CD14-positive monocyte (primary cell): Measurements from ENCODE around the gene CDC14B. TPM values are rescaled to one million over a fixed set of nuclear protein-coding genes. Genes with fewer than 3 reads are reported as not detected.

ENCODE experiments used
- DNase-seq, 3 donors: peaks; one replicate each; pipeline ENCODE4 v3.0.0-alpha.2; 2011 to 2022
- H2AFZ ChIP-seq: 2 replicates; pipeline ENCODE4 v1.6.0; 2012; ENCODE audit warnings: mild to moderate bottlenecking, low read depth, low read length, inconsistent platforms; ENCODE audit not compliant: insufficient read depth, poor library complexity, severe bottlenecking
- H3K27ac ChIP-seq, 2 donors: 1 replicate in 1 of 2; 2 replicates in 1 of 2; pipeline ENCODE4 v1.5.1; 2012 to 2013; ENCODE audit warnings: low read length in 2 of 2, control low read depth in 1 of 2, inconsistent platforms in 1 of 2, low read depth in 1 of 2, mild to moderate bottlenecking in 1 of 2
- H3K27me3 ChIP-seq, 2 donors: one replicate each; pipeline versions ENCODE4 v1.6.0 to v1.6.1; 2011 to 2013; ENCODE audit warnings: low read length in 2 of 2; ENCODE audit not compliant: control insufficient read depth in 2 of 2, insufficient read depth in 2 of 2
- H3K36me3 ChIP-seq, 2 donors: replicated peaks in 1 of 2; 1 replicate in 1 of 2; 2 replicates in 1 of 2; pipeline versions ENCODE4 v1.5.1 to v1.6.1; 2012 to 2013; ENCODE audit warnings: low read length in 2 of 2, control low read depth in 1 of 2, inconsistent platforms in 1 of 2, mild to moderate bottlenecking in 1 of 2; ENCODE audit not compliant: insufficient read depth in 2 of 2, control insufficient read depth in 1 of 2
- H3K4me1 ChIP-seq, 2 donors: 1 replicate in 1 of 2; 2 replicates in 1 of 2; pipeline versions ENCODE4 v1.5.1 to v1.6.1; 2012 to 2013; ENCODE audit warnings: low read length in 2 of 2, control low read depth in 1 of 2, inconsistent platforms in 1 of 2, mild to moderate bottlenecking in 1 of 2, moderate library complexity in 1 of 2; ENCODE audit not compliant: insufficient read depth in 2 of 2, control insufficient read depth in 1 of 2
- H3K4me2 ChIP-seq: replicated peaks from 2 replicates; pipeline ENCODE3; 2012; ENCODE audit warnings: low read length, moderate library complexity, mild to moderate bottlenecking; ENCODE audit not compliant: poor library complexity, severe bottlenecking; ENCODE audit errors: extremely low read depth
- H3K4me3 ChIP-seq, 3 experiments: fragments of 200-600 bp in 1 of 3; sonication (generic) in 1 of 3; replicated peaks in 1 of 3; 1 replicate in 2 of 3; 2 replicates in 1 of 3; pipeline ENCODE4 v1.5.1; 2011 to 2013; ENCODE audit warnings: low read length in 3 of 3, mild to moderate bottlenecking in 3 of 3, control low read depth in 2 of 3, low read depth in 2 of 3, inconsistent platforms in 1 of 3, moderate library complexity in 1 of 3
- H3K79me2 ChIP-seq: 2 replicates; pipeline ENCODE4 v1.6.0; 2012; ENCODE audit warnings: mild to moderate bottlenecking, control low read depth, inconsistent platforms, low read length, moderate library complexity; ENCODE audit not compliant: insufficient read depth
- H3K9ac ChIP-seq: 2 replicates; pipeline ENCODE4 v1.6.0; 2017; ENCODE audit warnings: low read length, mild to moderate bottlenecking; ENCODE audit not compliant: insufficient read depth, poor library complexity, severe bottlenecking
- H3K9me3 ChIP-seq, 2 donors: replicated peaks in 1 of 2; 1 replicate in 1 of 2; 2 replicates in 1 of 2; pipeline versions ENCODE4 v1.5.1 to v1.6.1; 2012 to 2013; ENCODE audit warnings: low read length in 2 of 2, control low read depth in 1 of 2; ENCODE audit not compliant: control insufficient read depth in 1 of 2, insufficient read depth in 1 of 2
- H4K20me1 ChIP-seq: 2 replicates; pipeline ENCODE4 v1.6.0; 2012; ENCODE audit warnings: mild to moderate bottlenecking, low read length, control low read depth, moderate library complexity; ENCODE audit not compliant: insufficient read depth
- H3K27ac Mint-ChIP-seq, 7 donors: one replicate each; pipeline ENCODE4 v1.8.0; 2020; ENCODE audit warnings: mild to moderate bottlenecking in 7 of 7, mixed read lengths in 7 of 7, moderate library complexity in 6 of 7, inconsistent platforms in 2 of 7
- H3K27me3 Mint-ChIP-seq, 3 donors: one replicate each; pipeline ENCODE4 v1.8.0; 2021 to 2022; ENCODE audit warnings: low read depth in 3 of 3, mild to moderate bottlenecking in 3 of 3, mixed read lengths in 3 of 3, moderate library complexity in 3 of 3, inconsistent platforms in 1 of 3
- H3K36me3 Mint-ChIP-seq, 2 donors: one replicate each; pipeline ENCODE4 v1.8.0; 2020; ENCODE audit warnings: mixed read lengths in 2 of 2, inconsistent platforms in 1 of 2, mild to moderate bottlenecking in 1 of 2
- H3K4me1 Mint-ChIP-seq: one replicate; pipeline ENCODE4 v1.8.0; 2020; ENCODE audit warnings: mild to moderate bottlenecking, mixed read lengths
- H3K4me3 Mint-ChIP-seq, 2 donors: one replicate each; pipeline ENCODE4 v1.8.0; 2020; ENCODE audit warnings: mild to moderate bottlenecking in 2 of 2, mixed read lengths in 2 of 2, moderate library complexity in 1 of 2
- H3K9me3 Mint-ChIP-seq, 7 donors: one replicate each; pipeline ENCODE4 v1.8.0; 2020 to 2022; ENCODE audit warnings: mixed read lengths in 7 of 7, mild to moderate bottlenecking in 6 of 7, moderate library complexity in 6 of 7, inconsistent platforms in 2 of 7
- CTCF ChIP-seq: fragments of 200-600 bp; IDR thresholded peaks from one replicate; pipeline ENCODE4 v1.8.0; 2022; ENCODE audit warnings: antibody characterized with exemption, mild to moderate bottlenecking
- WGBS: methylation state at CpG from one replicate; pipeline ENCODE4 v1.1.5; 2013; ENCODE audit warnings: missing lambda C conversion rate; ENCODE audit not compliant: insufficient coverage; 5-methylcytosine and 5-hydroxymethylcytosine counted together
- intact Hi-C, 2 donors: fragments of 100-400 bp; cut with micrococcal nuclease; formaldehyde crosslinking; loops; one replicate each; pipeline versions ENCODE4 v1.15.0 to v1.15.1; 2023
- polyA plus RNA-seq, 3 donors: library from polyadenylated mRNA; depleted of rRNA in 1 of 3; unstranded in 2 of 3; stranded (reverse) in 1 of 3; fragments of 300-500 nt in 2 of 3; fragments of >200 nt in 1 of 3; fragmentation: Illumina TruSeq in 2 of 3; gene quantifications; 1 replicate in 2 of 3; 2 replicates in 1 of 3; pipeline ENCODE4 v1.2.3, GENCODE V29; 2012 to 2021

The CDC14B gene
- polyA plus RNA-seq, 3 donors, result 0.03 to 0.47 (median 0.44) TPM

- Histone ChIP-seq H3K27ac (no peak overlapping the region), H3K36me3 (no peaks in the 10 kb centered on the region), H4K20me1 (no peaks in the 10 kb centered on the region), H3K4me3 (no peak overlapping the region), H3K4me2 (no peak overlapping the region), H3K79me2 (no peaks in the 10 kb centered on the region), H3K9ac (no peak overlapping the region), H2AFZ (no peak overlapping the region), H3K4me1 (no peaks in the 10 kb centered on the region), H3K9me3 (no peaks in the 10 kb centered on the region), H3K27me3 (no peaks in the 10 kb centered on the region)
- intact Hi-C loops, result no loop called here
- H3K9me3 Mint-ChIP-seq, result peaks cover 0 to 3% (median 0%) of the 10 kb centered on the region in 7 donors
- H3K27me3 Mint-ChIP-seq, result peaks cover 0 to 5% (median 1%) of the 10 kb centered on the region in 3 donors
- DNase-seq, result no peak
- TF ChIP-seq CTCF, result no peak
- no peak overlapping the region for H3K4me3 Mint-ChIP-seq
- no peak overlapping the region for H3K27ac Mint-ChIP-seq
- H3K36me3 Mint-ChIP-seq, result no peaks in the 10 kb centered on the region
- H3K4me1 Mint-ChIP-seq, result peaks cover 2% of the 10 kb centered on the region
- WGBS, result no CpG with 5 or more reads among the region's 3 CpGs
Observed at GRCh38 chr9:96512240-96512639, 107.4 kb downstream of the CDC14B start.

GRCh38 chr9:96510258-96510657 lies 109.4 kb downstream of the CDC14B start:
- intact Hi-C loops, result no loop called here
- no CpG with 5 or more reads among the region's 4 CpGs for WGBS

More at GRCh38 chr9:96510258-96510657, 109.4 kb downstream of the CDC14B start:
- Histone ChIP-seq H3K79me2 (no peaks in the 10 kb centered on the region), H3K9me3 (no peaks in the 10 kb centered on the region), H3K27ac (no peak overlapping the region), H3K9ac (no peak overlapping the region), H3K36me3 (no peaks in the 10 kb centered on the region), H3K4me1 (no peaks in the 10 kb centered on the region), H4K20me1 (no peaks in the 10 kb centered on the region), H3K4me2 (no peak overlapping the region), H3K4me3 (no peak overlapping the region), H2AFZ (no peak overlapping the region), H3K27me3 (no peaks in the 10 kb centered on the region)
- Mint-ChIP-seq H3K36me3 (no peaks in the 10 kb centered on the region), H3K27ac (no peak overlapping the region), H3K27me3 (peaks cover 1 to 2% (median 1%) of the 10 kb centered on the region in 3 donors), H3K4me3 (no peak overlapping the region), H3K4me1 (peaks cover 2% of the 10 kb centered on the region), H3K9me3 (peaks cover 0 to 2% (median 0%) of the 10 kb centered on the region in 7 donors)
- TF ChIP-seq CTCF, result no peak
- DNase-seq, result no peak
